Measurements from ENCODE around the gene HAS3. TPM values are rescaled to one million over a fixed set of nuclear protein-coding genes. Genes with fewer than 3 reads are reported as not detected.

HAS3 gene
- total and polyA plus RNA-seq, 5 experiments from 2014 or later, result 0.07 to 4.0 (median 0.55) TPM

GRCh38 chr16:69100071-69100691, 5.3 kb upstream of the HAS3 start:
- POLR2A ChIA-PET, result no interaction called here
- H3K27ac Mint-ChIP-seq, result no peak overlapping the region
- no peak for ATAC-seq

GRCh38 chr16:69106491-69107315, 1.2 kb downstream of the HAS3 start:
- Mint-ChIP-seq H3K4me3 (peak overlapping the region; percentile 53 to 77 (median 62)), H3K36me3 (peaks cover 0 to 34% (median 22%) of the 10 kb centered on the region in 3 donors), H3K4me1 (peaks cover 8 to 27% (median 24%) of the 10 kb centered on the region in 4 donors), H3K9me3 (no peaks in the 10 kb centered on the region), H3K27me3 (peaks cover 8 to 59% (median 33%) of the 10 kb centered on the region in 5 donors), H3K27ac (no peak overlapping the region)
- POLR2A ChIA-PET, result no interaction called here
- ATAC-seq (peak in 1 of 2 donors; percentile 19), DNase-seq (no peak)

More at GRCh38 chr16:69100071-69100691, 5.3 kb upstream of the HAS3 start:
- H3K27me3 Mint-ChIP-seq, result peaks cover under 1 to 17% (median 11%) of the 10 kb centered on the region in 5 donors
- H3K9me3 Mint-ChIP-seq, result no peaks in the 10 kb centered on the region
- no peak overlapping the region for H3K4me3 Mint-ChIP-seq
- H3K4me1 Mint-ChIP-seq, result peaks cover under 1 to 3% (median 2%) of the 10 kb centered on the region in 4 donors
- peaks cover 0 to 3% (median 0%) of the 10 kb centered on the region in 3 donors for H3K36me3 Mint-ChIP-seq
- no peak for DNase-seq

- peaks cover 8 to 59% (median 33%) of the 10 kb centered on the region in 5 donors for H3K27me3 Mint-ChIP-seq
- DNase-seq (no peak), ATAC-seq (no peak)
- H3K27ac Mint-ChIP-seq, result no peak overlapping the region
- peaks cover 8 to 27% (median 24%) of the 10 kb centered on the region in 4 donors for H3K4me1 Mint-ChIP-seq
- no peaks in the 10 kb centered on the region for H3K9me3 Mint-ChIP-seq
- POLR2A ChIA-PET, result no interaction called here
- H3K36me3 Mint-ChIP-seq, result peaks cover 0 to 39% (median 22%) of the 10 kb centered on the region in 3 donors
- peak overlapping the region; percentile 53 to 77 (median 66) for H3K4me3 Mint-ChIP-seq
Measured at GRCh38 chr16:69107316-69107962, 2.0 kb downstream of the HAS3 start.

GRCh38 chr16:69108064-69108904, 2.8 kb downstream of the HAS3 start:
- DNase-seq, result no peak
- ATAC-seq, result no peak
- Mint-ChIP-seq H3K36me3 (peaks cover 0 to 42% (median 22%) of the 10 kb centered on the region in 3 donors), H3K27ac (no peak overlapping the region), H3K27me3 (peaks cover 8 to 53% (median 26%) of the 10 kb centered on the region in 5 donors), H3K4me3 (peak overlapping the region in 8 of 10 donors; percentile 28 to 68 (median 47)), H3K9me3 (no peaks in the 10 kb centered on the region), H3K4me1 (peaks cover 8 to 31% (median 26%) of the 10 kb centered on the region in 4 donors)
- POLR2A ChIA-PET, result no interaction called here

GRCh38 chr16:69108905-69109252, 3.4 kb downstream of the HAS3 start:
- POLR2A ChIA-PET, result no interaction called here
- peaks cover 8 to 53% (median 25%) of the 10 kb centered on the region in 5 donors for H3K27me3 Mint-ChIP-seq
- H3K9me3 Mint-ChIP-seq, result no peaks in the 10 kb centered on the region
- peaks cover 8 to 37% (median 26%) of the 10 kb centered on the region in 4 donors for H3K4me1 Mint-ChIP-seq
- H3K27ac Mint-ChIP-seq, result no peak overlapping the region
- peak overlapping the region in 3 of 10 donors; percentile 9 to 24 (median 13) for H3K4me3 Mint-ChIP-seq
- ATAC-seq, result no peak
- no peak for DNase-seq
- H3K36me3 Mint-ChIP-seq, result peaks cover 0 to 42% (median 22%) of the 10 kb centered on the region in 3 donors

GRCh38 chr16:69109486-69110270, 4.2 kb downstream of the HAS3 start:
- no peak overlapping the region for H3K27ac Mint-ChIP-seq
- no peaks in the 10 kb centered on the region for H3K9me3 Mint-ChIP-seq
- no peak for DNase-seq
- peaks cover 0 to 45% (median 22%) of the 10 kb centered on the region in 3 donors for H3K36me3 Mint-ChIP-seq
- POLR2A ChIA-PET, result no interaction called here
- ATAC-seq, result no peak
- peak overlapping the region in 1 of 10 donors; percentile 14 for H3K4me3 Mint-ChIP-seq
- H3K4me1 Mint-ChIP-seq, result peaks cover 8 to 41% (median 24%) of the 10 kb centered on the region in 4 donors
- peaks cover 8 to 47% (median 22%) of the 10 kb centered on the region in 5 donors for H3K27me3 Mint-ChIP-seq

- peaks cover 6 to 41% (median 21%) of the 10 kb centered on the region in 4 donors for H3K4me1 Mint-ChIP-seq
Measured at GRCh38 chr16:69110406-69110805, 5.0 kb downstream of the HAS3 start.

GRCh38 chr16:69111216-69111875, 5.9 kb downstream of the HAS3 start:
- DNase-seq (no peak), ATAC-seq (no peak)
- POLR2A ChIA-PET, result no interaction called here
- Mint-ChIP-seq H3K27me3 (peaks cover 2 to 35% (median 16%) of the 10 kb centered on the region in 5 donors), H3K4me3 (no peak overlapping the region), H3K9me3 (no peaks in the 10 kb centered on the region), H3K4me1 (peaks cover 4 to 44% (median 17%) of the 10 kb centered on the region in 4 donors), H3K36me3 (peaks cover 0 to 54% (median 22%) of the 10 kb centered on the region in 3 donors), H3K27ac (no peak overlapping the region)

More at GRCh38 chr16:69110406-69110805, 5.0 kb downstream of the HAS3 start:
- H3K9me3 Mint-ChIP-seq, result no peaks in the 10 kb centered on the region
- no peak overlapping the region for H3K4me3 Mint-ChIP-seq
- POLR2A ChIA-PET, result no interaction called here
- no peak overlapping the region for H3K27ac Mint-ChIP-seq
- ATAC-seq, result no peak
- peaks cover 5 to 40% (median 18%) of the 10 kb centered on the region in 5 donors for H3K27me3 Mint-ChIP-seq
- H3K36me3 Mint-ChIP-seq, result peaks cover 0 to 48% (median 22%) of the 10 kb centered on the region in 3 donors
- no peak for DNase-seq

GRCh38 chr16:69111876-69112230, 6.4 kb downstream of the HAS3 start:
- H3K27ac Mint-ChIP-seq, result peak overlapping the region in 1 of 10 donors; percentile 53
- DNase-seq (no peak), ATAC-seq (no peak)
- peaks cover 7 to 39% (median 17%) of the 10 kb centered on the region in 4 donors for H3K4me1 Mint-ChIP-seq
- peaks cover 0 to 54% (median 22%) of the 10 kb centered on the region in 3 donors for H3K36me3 Mint-ChIP-seq
- peaks cover 2 to 30% (median 15%) of the 10 kb centered on the region in 5 donors for H3K27me3 Mint-ChIP-seq
- no peaks in the 10 kb centered on the region for H3K9me3 Mint-ChIP-seq
- no peak overlapping the region for H3K4me3 Mint-ChIP-seq
- POLR2A ChIA-PET, result no interaction called here

GRCh38 chr16:69112285-69113129, 7.1 kb downstream of the HAS3 start:
- Mint-ChIP-seq H3K27ac (peak overlapping the region in 1 of 10 donors; percentile 53), H3K4me3 (no peak overlapping the region), H3K9me3 (no peaks in the 10 kb centered on the region), H3K4me1 (peaks cover 5 to 34% (median 13%) of the 10 kb centered on the region in 4 donors), H3K27me3 (peaks cover 2 to 23% (median 10%) of the 10 kb centered on the region in 5 donors), H3K36me3 (peaks cover 0 to 56% (median 22%) of the 10 kb centered on the region in 3 donors)
- ATAC-seq (peak; percentile 57 to 67), DNase-seq (peak in 5 of 10 donors; percentile 13 to 35 (median 26))
- POLR2A ChIA-PET, result no interaction called here
